ENCODE results near the gene NAE1.

GRCh38 chr16:66811043-66811442 is 19.7 kb downstream of the NAE1 start:
- TF ChIP-seq CTCF (IDR thresholded peaks at IDR 0.05 in 4 of 5, conservative IDR thresholded peaks at IDR 0.05 in 1 of 5): no peak
- TF ChIP-seq POLR2A (IDR thresholded peaks at IDR 0.05): no peak

Measured in gastrocnemius medialis (tissue), 4 donors.